KMS-11 (cell line): ENCODE data around the gene BIRC7.

Experiments used
- H2AFZ ChIP-seq: fragments of 200-600 bp; sonication (generic); 2 replicates; pipeline ENCODE4 v1.6.1; 2016; ENCODE audit warnings: antibody characterized with exemption, mixed run types, low read depth
- H3K27ac ChIP-seq: fragments of 200-600 bp; sonication (generic); 2 replicates; pipeline ENCODE4 v1.6.1; 2016; ENCODE audit warnings: mild to moderate bottlenecking, mixed run types
- H3K27me3 ChIP-seq: fragments of 200-600 bp; sonication (generic); 2 replicates; pipeline ENCODE4 v1.6.1; 2017; ENCODE audit warnings: mild to moderate bottlenecking, low read depth, mixed run types, moderate library complexity; ENCODE audit not compliant: insufficient read depth
- H3K36me3 ChIP-seq: fragments of 200-600 bp; sonication (generic); 2 replicates; pipeline ENCODE4 v1.6.1; 2017; ENCODE audit warnings: mild to moderate bottlenecking, mixed run types; ENCODE audit not compliant: insufficient read depth
- H3K4me1 ChIP-seq: fragments of 200-600 bp; sonication (generic); 2 replicates; pipeline ENCODE4 v1.6.1; 2016; ENCODE audit warnings: mild to moderate bottlenecking, low read depth, mixed run types; ENCODE audit not compliant: poor library complexity, severe bottlenecking
- H3K4me2 ChIP-seq: fragments of 200-600 bp; sonication (generic); 2 replicates; pipeline ENCODE4 v1.7.0; 2016; ENCODE audit warnings: mild to moderate bottlenecking, mixed run types
- H3K4me3 ChIP-seq: fragments of 200-600 bp; sonication (generic); IDR thresholded peaks from 2 replicates; pipeline ENCODE4 v1.6.1; 2017; ENCODE audit warnings: low read depth, low read length, mixed read lengths; ENCODE audit not compliant: insufficient read depth
- H3K79me2 ChIP-seq: fragments of 200-600 bp; sonication (generic); 2 replicates; pipeline ENCODE4 v1.6.1; 2016; ENCODE audit warnings: low read depth, mixed run types; ENCODE audit not compliant: insufficient read depth
- H3K9ac ChIP-seq: fragments of 200-600 bp; sonication (generic); 2 replicates; pipeline ENCODE4 v1.6.1; 2016; ENCODE audit warnings: mild to moderate bottlenecking, mixed run types
- H4K20me1 ChIP-seq: fragments of 200-600 bp; sonication (generic); 2 replicates; pipeline ENCODE4 v1.6.1; 2016; ENCODE audit warnings: mild to moderate bottlenecking, mixed run types; ENCODE audit not compliant: insufficient read depth
- TF ChIP-seq, protein P1 (sequence below): fragments of 200-600 bp; sonication (generic); conservative IDR thresholded peaks from 2 replicates; pipeline ENCODE4 v1.6.1; 2017; ENCODE audit warnings: low read depth, mild to moderate bottlenecking, antibody characterized with exemption, low read length, moderate library complexity, mixed read lengths

BIRC7 gene

DNA sequence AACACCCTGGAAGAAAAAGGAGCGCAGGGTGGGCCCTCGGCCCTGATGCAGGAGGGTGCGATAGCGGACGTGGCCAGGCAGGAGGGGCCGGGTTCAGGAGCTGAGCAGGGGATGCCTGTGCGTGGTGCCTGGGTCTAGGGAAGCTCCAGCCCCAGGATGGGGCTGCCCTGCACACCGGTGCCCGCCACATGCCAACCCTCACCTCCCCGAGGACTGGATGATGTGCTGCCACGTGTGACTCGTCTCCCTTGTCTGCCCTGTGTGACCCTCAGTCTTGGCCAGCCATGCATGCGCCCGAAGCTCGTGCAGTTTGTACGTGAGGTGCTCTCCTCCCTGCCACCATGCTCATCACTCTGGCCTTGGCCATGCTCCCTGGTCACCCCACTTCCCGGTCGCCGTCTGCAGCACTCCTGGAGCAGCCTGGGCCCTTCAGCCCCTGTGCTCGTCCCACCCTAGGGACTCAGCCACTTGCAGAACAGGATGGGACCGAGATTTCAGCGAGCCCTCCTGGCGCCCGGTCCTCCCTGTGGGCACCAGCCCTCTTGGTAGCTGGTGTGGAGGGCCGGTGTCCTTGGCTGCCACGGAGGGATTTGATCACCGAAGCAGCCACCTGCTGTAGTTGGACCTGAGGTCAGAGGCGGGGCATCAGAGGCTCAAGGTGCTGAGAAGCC lies 53.0 kb downstream of the BIRC7 start:
- no peaks in the 10 kb centered on the region for H3K79me2 ChIP-seq
- H3K27ac ChIP-seq: no peak overlapping the region
- no peak overlapping the region for H3K9ac ChIP-seq
- no peak overlapping the region for H3K4me3 ChIP-seq
- H4K20me1 ChIP-seq: no peaks in the 10 kb centered on the region
- no peak overlapping the region for H3K4me2 ChIP-seq
- no peak overlapping the region for H2AFZ ChIP-seq
- H3K27me3 ChIP-seq: peaks cover 27% of the 10 kb centered on the region; the same call in 1 of the 2 replicates
- H3K4me1 ChIP-seq: peaks cover 3% of the 10 kb centered on the region
- H3K36me3 ChIP-seq: no peaks in the 10 kb centered on the region
- TF ChIP-seq, protein P1, sequence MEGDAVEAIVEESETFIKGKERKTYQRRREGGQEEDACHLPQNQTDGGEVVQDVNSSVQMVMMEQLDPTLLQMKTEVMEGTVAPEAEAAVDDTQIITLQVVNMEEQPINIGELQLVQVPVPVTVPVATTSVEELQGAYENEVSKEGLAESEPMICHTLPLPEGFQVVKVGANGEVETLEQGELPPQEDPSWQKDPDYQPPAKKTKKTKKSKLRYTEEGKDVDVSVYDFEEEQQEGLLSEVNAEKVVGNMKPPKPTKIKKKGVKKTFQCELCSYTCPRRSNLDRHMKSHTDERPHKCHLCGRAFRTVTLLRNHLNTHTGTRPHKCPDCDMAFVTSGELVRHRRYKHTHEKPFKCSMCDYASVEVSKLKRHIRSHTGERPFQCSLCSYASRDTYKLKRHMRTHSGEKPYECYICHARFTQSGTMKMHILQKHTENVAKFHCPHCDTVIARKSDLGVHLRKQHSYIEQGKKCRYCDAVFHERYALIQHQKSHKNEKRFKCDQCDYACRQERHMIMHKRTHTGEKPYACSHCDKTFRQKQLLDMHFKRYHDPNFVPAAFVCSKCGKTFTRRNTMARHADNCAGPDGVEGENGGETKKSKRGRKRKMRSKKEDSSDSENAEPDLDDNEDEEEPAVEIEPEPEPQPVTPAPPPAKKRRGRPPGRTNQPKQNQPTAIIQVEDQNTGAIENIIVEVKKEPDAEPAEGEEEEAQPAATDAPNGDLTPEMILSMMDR: no peak

DNA sequence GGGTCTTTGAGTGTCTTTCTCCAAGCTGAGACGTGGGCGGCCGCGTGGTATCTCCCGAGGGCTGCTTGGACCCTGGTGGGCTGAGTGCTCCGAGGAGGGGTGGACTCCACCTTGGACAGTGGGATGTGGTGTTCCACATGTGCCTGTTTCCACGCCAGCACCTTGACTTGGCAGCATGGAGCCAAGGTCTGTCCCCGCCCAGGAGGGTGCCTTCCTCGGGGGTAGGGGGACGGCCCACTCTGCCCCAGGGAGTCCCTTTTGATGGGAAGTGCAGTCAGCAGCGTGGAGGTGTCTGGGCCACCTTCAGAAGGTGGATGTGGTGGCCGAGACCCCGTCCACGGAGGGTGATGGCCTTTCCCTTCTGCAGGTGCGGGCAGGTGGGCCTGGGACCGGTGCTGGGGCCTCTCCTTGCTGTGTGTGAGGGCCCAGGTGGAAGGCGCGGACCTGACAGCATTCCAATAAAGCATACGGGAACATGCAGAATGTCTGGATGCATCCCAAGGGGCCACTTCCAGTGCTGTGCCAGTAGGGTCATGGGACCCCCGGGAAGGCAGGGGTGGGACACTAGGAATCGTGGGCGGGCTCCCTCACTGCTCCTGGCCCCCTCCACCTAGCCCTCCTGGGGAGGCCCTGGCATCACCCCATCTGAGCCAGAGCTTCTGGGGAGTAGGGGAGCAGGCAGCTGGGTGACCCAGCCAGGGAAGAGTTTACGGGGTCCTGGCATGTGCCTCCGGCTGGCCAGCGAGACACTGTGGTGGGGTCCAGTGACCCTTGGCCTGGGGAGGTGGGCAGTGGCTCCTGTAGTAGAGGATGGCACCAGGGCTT lies 53.8 kb downstream of the BIRC7 start:
- Histone ChIP-seq H3K4me1 (peaks cover 3% of the 10 kb centered on the region), H2AFZ (no peak overlapping the region), H3K36me3 (no peaks in the 10 kb centered on the region), H3K4me3 (no peak overlapping the region), H3K4me2 (no peak overlapping the region), H4K20me1 (no peaks in the 10 kb centered on the region), H3K9ac (no peak overlapping the region), H3K27me3 (peaks cover 33% of the 10 kb centered on the region), H3K79me2 (no peaks in the 10 kb centered on the region), H3K27ac (no peak overlapping the region)
- TF ChIP-seq, protein P1: no peak
